GM19025 (cell line): ENCODE results near the gene PRPF31.

Experiments
- ATAC-seq: cut with Tn5 transposase; IDR thresholded peaks from one replicate; pipeline ENCODE4 v1.9.1; 2021; ENCODE audit warnings: mild to moderate bottlenecking, low read depth, moderate library complexity; ENCODE audit not compliant: unreplicated experiment

The PRPF31 gene

DNA sequence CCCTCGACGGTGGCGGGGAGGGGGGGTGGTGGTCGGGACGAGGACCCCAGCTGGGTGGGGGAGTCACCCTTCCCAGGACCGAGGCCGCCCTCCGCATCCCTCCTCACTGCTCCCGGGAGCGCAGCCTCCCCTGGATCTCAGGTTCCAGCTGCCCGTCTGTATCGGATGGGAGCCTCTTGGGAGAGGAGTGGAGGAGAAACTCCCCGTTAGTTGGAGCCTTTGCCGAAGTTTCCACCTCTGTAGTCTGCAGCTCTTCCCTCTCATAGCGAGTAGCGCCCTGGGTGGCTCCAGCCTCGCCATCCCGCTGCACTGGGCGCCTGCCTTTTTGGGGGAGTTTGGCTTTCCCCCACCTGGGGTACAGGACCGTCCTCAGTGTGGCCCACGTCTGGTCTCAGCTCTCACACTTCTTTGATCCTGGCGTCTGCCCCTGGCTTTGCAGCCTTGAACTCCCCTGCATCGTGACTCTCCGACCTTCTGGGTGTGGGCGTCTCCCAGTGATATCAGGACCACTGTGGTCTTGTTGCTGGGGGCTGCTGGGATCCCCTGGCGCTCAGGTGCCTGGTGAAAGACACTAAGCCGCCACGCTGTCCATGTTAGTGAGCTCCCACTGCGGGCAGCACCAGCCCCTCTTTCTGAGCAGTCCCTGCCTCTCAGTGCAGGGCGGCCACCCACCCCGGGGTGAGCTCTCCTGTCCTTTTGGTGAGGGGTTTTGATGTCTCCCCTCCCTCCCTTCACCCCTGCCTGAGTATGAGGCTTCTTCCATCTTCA lies 23.1 kb downstream of the PRPF31 start:
- no peak for ATAC-seq

DNA sequence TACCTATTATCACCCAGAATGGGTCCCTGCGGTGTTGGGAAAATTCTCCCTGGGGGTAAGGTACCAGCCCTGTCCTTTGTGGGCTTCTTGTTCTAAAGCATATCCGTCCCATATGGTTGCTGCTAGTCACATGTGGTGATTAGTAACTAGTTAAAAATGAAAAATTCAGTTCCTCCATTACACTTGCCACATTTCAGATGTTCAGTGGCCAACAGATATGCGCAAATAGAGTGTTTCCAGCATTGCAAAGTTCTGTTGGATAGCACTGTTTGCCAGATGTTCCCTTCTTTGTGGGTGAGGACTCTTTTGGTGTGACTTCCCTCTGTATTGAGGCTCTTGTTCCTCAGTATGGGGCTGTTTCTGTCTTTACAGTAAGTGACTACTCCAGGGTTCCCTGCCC lies 25.8 kb downstream of the PRPF31 start:
- no peak for ATAC-seq

DNA sequence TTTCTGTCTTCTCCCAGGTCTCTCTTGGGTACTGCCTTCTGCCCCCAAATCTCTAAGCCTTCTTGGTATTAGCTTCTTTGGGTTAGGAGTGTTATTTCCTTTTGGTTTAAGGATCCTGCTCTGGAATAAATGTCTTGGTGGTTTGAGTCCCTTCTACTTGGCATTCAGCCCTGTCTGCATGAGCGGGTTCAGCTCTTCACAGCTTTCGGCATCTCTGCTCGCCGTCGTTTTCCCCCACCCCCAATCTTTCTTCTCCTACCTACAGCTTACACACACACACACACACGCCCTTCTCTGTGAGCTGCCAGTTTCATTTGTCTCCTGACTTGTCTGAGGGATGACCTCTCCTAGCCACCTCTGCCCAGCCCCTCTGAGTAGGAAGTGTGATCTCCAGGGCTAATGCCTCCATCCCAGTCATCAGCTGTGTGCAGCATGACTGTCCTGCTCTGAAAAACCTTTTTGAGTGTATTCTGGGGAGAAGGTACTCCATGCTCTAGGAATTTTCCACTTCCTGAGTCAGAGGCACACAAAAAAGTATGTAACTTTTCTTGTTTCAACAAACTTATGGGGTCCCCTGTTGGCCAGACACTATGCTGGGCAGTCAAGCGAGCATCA lies 26.7 kb downstream of the PRPF31 start:
- no peak for ATAC-seq

DNA sequence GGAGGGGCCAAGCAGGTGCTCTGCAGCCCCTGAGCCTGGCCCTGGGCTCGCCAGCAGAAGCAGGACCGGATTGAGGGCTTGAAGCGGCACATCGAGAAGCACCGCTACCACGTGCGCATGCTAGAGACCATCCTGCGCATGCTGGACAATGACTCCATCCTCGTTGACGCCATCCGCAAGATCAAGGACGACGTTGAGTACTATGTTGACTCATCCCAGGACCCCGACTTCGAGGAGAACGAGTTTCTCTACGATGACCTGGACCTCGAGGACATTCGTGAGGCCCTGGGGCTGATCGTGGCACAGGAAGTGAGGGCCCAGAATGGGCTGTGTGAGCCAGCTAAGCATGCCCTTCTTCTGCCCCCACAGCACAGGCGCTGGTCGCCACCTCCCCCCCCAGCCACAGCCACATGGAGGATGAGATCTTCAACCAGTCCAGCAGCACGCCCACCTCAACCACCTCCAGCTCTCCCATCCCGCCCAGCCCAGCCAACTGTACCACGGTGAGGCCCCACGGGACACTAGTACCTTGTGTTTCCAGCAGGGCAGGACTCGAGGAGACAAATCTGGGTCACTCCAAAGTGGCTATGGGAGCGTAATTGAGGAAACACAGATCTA lies 30.1 kb downstream of the PRPF31 start:
- no peak for ATAC-seq

DNA sequence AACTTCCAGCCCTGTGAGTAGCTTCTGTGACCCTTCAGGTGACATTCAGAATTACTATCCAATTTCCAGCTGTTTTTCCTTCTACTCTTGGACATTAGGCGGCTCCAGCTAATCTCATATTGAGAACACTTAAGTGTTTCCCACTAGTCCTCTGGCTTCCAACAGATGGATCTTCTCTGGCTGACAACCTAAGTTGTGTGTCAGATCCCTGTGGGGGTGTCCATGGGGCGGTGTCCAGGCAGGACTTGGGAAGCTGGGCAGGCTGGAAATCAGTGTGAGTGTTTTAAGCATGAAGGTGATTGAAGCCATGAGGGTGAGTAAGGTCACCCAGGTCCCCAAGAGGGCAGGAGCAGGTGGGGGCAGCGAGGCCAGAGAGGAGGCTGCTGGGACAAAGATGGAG lies 32.1 kb downstream of the PRPF31 start:
- no peak for ATAC-seq

DNA sequence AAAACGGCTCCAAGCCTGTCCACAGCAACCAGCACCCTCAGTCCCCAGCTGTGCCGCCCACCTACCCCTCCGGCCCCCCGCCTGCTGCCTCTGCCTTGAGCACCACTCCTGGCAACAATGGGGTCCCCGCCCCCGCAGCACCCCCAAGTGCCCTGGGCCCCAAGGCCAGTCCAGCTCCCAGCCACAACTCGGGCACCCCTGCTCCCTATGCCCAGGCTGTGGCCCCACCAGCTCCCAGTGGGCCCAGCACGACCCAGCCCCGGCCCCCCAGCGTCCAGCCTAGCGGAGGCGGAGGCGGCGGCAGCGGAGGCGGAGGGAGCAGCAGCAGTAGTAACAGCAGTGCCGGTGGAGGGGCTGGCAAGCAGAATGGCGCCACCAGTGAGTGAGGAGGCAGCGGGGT lies 32.6 kb downstream of the PRPF31 start:
- no peak for ATAC-seq

DNA sequence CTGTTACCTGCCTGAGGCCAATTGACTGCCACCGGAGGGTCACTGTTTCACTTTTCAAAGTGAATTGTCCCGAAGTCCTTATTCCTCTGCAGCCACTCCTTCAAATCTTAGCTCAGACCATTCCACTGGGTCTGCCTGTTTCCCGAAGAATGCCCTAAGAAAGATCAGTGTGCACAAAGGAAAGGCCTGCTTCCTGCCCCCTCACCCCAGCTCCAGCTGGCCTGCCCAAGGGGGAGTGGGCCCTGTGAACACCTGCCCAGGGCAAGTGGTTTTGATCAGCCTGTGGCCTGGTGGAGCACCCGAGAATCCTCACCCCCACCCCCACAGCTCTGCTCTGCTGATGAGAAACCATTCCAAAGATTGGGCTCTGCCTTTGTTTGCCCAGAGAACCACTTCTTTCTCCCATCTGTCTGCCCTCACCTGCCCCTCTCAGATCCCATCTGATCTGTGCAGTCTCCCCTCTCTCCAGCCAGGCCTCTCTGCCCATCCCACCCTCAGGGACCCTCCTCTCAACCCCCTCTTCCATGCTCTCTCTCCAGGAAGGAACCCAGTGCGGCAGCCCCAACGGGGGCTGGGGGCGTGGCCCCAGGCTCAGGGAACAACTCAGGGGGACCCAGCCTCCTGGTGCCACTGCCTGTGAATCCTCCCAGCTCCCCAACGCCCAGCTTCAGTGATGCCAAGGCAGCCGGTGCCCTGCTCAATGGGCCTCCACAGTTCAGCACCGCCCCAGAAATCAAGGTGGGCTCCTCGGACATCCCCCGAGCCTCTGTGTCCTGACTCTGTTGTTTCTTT lies 33.7 kb downstream of the PRPF31 start:
- no peak for ATAC-seq

DNA sequence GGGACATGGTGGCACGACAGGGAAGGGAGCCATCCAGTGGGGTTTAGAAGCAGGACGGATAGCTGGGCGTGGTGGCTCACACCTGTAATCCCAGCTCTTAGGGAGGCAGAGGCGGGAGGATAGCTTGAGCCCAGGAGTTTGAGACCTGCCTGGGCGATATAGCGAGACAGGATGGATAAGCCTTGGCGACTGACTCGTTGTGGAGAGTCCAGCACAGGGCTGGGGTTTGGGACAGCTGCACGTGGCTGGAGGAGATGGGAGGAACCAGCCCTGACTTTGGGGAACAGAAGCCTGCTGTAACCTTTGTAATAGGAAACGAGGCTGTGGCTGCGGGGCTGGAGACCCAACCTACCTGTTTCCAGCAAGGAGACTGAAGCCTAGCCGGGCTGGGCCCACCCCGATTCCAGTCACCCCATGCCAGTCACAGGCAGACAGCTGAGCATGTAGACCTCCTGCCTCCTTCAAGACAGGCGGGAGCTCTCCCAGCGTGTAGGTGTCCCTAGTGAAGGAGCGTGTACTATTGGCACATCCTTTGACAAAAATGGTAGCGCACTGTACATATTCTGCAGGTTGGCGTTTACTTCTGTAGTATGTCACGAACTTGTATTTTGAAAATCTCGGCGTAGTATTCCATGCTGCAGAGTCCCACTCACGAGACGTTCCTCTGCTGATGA lies 35.9 kb downstream of the PRPF31 start:
- no peak for ATAC-seq

DNA sequence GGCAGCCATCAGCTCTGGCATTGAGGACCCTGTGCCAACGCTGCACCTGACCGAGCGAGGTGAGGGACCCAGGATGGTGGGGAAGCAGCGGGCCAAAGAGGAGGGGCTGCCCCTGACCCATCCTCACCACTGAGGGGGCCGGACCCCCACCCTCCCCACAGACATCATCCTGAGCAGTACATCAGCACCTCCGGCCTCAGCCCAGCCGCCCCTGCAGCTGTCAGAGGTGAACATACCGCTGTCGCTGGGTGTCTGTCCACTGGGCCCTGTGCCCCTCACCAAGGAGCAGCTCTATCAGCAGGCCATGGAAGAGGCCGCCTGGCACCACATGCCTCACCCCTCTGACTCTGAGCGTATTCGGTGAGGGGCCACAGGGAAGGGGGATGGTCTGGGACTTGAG lies 36.7 kb downstream of the PRPF31 start:
- ATAC-seq, result no peak

DNA sequence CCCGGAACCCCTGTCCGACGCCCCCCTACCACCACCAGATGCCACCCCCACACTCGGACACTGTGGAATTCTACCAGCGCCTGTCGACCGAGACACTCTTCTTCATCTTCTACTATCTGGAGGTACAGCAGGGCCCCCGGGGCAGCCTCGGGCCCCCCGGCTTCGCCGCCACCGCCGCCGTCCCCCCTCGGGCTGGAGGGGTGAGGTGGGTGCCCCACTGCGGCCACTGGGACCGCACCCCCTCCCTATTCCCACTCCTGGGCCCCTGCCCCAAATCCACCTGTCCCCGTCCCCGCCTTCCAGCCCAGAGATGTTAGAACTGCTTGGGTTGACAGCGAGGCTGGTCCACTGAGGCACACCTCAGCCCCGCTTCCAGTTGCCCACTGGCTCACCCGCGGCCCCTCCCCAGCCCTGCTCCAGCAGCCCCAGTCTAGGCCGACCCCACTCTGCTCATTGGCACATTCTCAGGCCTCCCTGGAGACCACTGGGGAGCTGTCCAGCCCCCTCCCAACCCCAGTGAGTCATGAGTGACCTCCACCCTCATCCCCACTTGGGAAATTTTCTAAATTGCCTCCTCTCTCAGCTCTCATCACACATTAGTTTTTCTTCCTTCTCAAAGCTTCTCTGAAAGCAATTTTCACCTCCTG lies 37.4 kb downstream of the PRPF31 start:
- ATAC-seq, result no peak

DNA sequence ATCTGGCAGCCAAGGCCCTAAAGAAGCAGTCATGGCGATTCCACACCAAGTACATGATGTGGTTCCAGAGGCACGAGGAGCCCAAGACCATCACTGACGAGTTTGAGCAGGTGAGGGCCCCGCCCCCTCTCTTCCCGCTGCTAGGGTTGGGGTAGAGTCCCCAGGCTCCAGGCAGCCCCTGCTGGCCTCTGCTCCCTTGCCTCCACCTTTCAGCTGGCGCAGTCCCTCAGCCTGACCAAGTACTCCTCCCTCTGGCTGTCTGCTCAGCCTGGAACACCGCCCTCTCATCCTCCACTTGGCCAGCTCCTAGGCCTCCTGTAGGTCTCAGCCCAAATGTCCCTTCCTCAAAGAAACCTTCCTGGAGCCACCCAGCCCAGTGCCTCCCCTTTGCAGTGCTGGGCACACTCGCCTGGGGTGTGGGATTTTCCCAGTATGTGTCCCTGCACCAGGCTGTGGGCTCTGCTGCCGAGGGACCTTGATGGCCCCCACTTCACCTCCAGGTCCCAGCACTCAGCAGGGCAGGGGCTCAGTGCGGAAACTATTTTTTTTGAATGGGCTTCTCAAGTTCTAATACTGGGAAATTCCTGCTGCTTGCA lies 38.3 kb downstream of the PRPF31 start:
- ATAC-seq, result no peak

DNA sequence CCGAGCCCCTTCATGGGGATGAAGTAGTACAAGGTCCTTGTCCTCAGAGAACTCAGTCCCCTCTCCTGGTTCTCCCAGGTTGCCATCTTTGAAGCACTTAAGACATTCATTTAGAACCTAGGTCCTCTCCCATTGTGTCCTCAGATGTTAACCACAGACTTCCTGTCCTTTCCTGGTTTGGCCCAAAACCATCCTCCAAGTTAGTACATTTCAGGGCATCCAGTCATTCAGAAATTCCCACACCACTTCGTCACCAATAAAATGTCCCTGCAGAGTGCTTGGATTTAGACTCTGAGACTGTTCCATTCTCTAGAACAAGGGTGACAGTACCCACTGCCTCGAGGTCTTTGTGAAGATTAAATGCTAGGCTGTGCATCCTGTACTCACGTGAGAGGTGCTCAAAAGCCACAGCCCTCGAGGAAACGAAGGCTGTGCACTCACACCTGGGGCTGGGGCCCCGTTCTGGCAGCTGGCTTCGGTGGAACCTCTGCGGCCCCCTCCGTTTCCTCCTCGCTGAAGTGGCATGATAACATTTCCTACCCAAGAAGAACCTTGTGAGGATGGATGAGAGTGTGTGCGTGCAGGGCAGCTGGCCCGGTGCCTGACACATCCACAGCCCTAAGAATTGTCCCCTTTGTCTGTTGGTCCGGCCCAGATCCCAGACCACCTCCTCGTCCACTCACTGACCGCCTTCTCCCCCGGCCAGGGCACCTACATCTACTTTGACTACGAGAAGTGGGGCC lies 39.2 kb downstream of the PRPF31 start:
- ATAC-seq, result no peak

DNA sequence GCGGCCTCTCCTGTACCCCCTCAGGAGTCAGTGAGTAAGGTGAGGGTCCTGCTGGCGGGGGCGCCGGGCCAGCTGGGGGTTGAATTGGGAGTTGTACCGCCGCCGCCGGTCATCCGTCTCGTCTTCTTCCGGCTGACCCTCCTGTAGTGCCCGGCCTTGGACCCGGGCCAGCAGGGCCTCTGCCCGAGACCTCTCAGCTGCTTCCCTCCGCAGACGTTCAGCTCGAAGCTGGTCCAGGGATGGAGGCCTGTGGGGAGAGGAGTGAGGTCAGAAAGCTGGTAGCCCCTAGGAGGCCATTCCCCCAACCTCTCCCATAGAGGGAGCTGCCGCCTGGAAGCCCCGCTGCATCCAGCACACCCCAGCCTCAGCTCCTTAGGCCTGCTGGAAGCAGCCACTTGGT lies 40.1 kb downstream of the PRPF31 start:
- ATAC-seq, result no peak

DNA sequence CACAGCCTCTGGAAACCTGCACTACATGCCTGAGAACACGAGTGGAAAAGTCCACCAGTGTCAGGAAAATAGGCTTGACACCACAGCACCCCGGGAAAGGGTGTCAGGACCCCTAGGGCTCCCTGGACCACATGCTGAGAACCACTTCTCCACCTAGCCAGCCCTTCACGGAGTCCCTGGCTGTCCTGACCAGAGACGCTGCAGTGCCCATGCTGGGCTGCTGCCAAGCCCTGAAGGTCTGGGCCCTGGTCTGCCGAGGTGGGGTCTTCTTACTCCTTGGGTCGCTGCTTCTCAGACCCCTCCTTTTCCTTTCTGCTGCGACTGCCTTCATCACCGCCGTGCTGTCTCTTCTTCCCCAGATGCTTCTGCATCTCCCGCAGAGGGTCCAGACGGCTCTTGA lies 40.9 kb downstream of the PRPF31 start:
- ATAC-seq, result no peak

DNA sequence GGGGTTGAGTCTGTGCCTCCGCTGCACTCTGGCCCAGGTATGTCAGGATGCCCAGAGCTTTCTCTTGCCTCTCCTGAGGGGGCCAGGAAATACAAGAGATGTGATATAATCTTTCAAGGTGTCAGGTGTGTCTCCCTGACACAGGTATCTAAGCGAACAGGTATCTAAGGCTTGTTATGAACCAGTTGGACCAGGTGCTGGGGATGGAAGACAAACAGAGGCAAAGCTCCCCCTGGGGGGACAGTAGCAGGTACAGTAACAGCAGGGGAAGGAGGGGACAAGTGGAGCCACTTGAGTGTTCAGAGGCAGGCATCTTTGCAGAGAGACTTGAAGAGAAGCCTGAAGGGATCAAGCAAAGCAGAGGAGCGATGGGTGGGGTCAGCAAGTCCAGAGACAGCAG lies 41.4 kb downstream of the PRPF31 start:
- ATAC-seq, result no peak

DNA sequence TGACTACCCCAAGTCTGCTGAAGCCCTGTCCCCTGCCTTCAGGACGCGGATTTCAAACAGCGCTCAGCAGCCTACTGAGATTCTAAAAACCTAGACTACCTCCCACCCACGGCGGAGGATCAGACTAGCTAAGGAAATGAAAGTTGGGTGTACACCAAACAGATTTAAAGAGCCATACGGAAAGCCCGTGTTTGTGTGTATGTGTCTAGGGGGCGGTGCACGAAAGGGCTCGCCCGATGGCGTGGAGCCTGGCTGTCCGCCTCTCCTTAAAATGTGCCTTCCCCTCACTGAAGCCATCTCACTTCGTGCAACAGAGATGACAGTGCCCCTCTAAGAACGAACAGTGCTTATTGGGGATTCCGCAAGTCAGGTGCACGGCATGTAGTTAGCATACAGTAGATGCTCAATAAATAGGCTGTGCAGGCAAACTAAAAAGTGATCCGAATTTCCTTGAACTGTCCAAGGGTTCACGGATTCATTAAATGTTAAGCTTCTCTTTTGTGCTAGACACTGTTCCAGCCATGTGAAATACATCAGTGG lies 43.3 kb downstream of the PRPF31 start:
- no peak for ATAC-seq

DNA sequence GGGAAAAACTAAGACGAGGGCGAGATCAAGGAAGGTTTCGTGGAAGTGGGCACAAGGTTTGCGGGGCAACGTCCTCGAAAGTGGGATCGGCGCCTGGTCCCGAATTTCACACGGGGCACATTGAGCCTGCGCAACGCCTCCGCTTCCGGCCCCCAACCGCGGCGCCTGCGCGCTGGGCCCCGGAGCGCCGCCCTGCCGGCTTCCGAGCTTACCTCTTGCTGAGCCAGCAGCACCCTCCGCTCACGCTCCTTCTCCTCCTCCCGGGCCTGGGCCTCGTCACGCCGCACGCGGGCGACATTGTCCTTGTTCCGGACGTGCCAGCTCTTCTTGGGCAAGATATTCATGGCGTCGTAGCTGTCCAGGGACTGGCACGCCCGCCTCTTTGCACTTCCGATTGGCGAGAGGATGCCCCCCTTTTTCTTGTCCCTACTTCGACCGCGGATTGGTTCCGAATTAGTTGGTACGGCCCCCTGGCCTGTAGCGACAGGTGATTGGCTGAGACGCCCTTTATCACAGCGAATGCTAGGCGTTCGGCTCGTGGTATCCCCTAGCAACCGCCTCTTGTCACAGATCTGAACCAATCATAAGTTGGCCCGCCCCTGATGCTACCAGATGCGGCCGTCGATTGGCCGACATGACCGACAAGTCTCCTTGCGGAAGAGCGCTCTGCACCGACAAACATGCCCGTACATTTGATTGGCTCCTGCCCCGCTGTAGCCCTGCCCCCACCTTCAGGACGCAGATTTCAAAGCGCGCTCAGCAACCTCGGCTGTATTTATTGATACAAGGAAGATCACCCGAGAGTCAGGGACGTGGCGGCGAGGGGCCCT lies 44.0 kb downstream of the PRPF31 start, which contains the start of gene LENG1:
Gene LENG1 (minus strand): TSS at position 370 of the 830 bp plus-strand sequence. CDS start 26 bp downstream, at position 344.
- peak; percentile 86 for ATAC-seq
